IPS DF 4.7 (cell line): ENCODE data around the gene CLCN7.

Source experiments
- DNase-seq: peaks from one replicate; pipeline ENCODE4 v3.0.0-alpha.2; 2013; ENCODE audit warnings: low spot score; ENCODE audit errors: extremely low read depth

The CLCN7 gene

GRCh38 chr16:1502092-1503004, 27.5 kb upstream of the CLCN7 start:
- DNase-seq = no peak

GRCh38 chr16:1501630-1502029, 26.8 kb upstream of the CLCN7 start:
- DNase-seq = no peak

GRCh38 chr16:1500465-1501150, 25.8 kb upstream of the CLCN7 start:
- DNase-seq = no peak

GRCh38 chr16:1499756-1500464, 25.1 kb upstream of the CLCN7 start:
- no peak for DNase-seq

- no peak for DNase-seq
Observed at GRCh38 chr16:1498899-1499676, 24.3 kb upstream of the CLCN7 start.

- no peak for DNase-seq
Observed at GRCh38 chr16:1497014-1497598, 22.3 kb upstream of the CLCN7 start.

GRCh38 chr16:1496464-1496863, 21.6 kb upstream of the CLCN7 start:
- no peak for DNase-seq

- no peak for DNase-seq
Observed at GRCh38 chr16:1495889-1496262, 21.0 kb upstream of the CLCN7 start.

GRCh38 chr16:1495211-1495888, 20.5 kb upstream of the CLCN7 start:
- no peak for DNase-seq

GRCh38 chr16:1494711-1495110, 19.9 kb upstream of the CLCN7 start:
- no peak for DNase-seq

GRCh38 chr16:1494129-1494640, 19.4 kb upstream of the CLCN7 start:
- no peak for DNase-seq

GRCh38 chr16:1493746-1494094, 18.9 kb upstream of the CLCN7 start:
- no peak for DNase-seq

GRCh38 chr16:1492923-1493745, 18.3 kb upstream of the CLCN7 start, which contains the start of gene TELO2:
TELO2 (plus strand) TSS chr16:1493360; CDS start chr16:1494282, 922 bp downstream.
- DNase-seq = no peak

GRCh38 chr16:1492082-1492922, 17.5 kb upstream of the CLCN7 start:
- no peak for DNase-seq

- no peak for DNase-seq
Observed at GRCh38 chr16:1491327-1491726, 16.5 kb upstream of the CLCN7 start.

GRCh38 chr16:1489077-1489476, 14.2 kb upstream of the CLCN7 start:
- DNase-seq = no peak

- no peak for DNase-seq
Observed at GRCh38 chr16:1488619-1489018, 13.8 kb upstream of the CLCN7 start, which contains the start of gene PTX4. PTX4 (minus strand) TSS chr16:1488944; CDS start chr16:1488909, 35 bp downstream.

GRCh38 chr16:1488054-1488601, 13.3 kb upstream of the CLCN7 start:
- no peak for DNase-seq
